Stimulated activated CD4-positive, alpha-beta T cell treated with anti-CD3 and anti-CD28 coated beads, Interleukin-1b, Interleukin-23, amount 100 ng/mL, for 1 hour (primary cell): Measurements from ENCODE around the gene GPR75.
"Not testable (repeated sequence)": the region's sequence is repeated elsewhere in the genome, so short reads cannot be mapped to it uniquely, and the experiment has no call there.

Experiments
- DNase-seq, 2 donors: peaks; one replicate each; pipeline ENCODE4 v3.0.0-alpha.2; 2020; ENCODE audit warnings: low read depth in 2 of 2

The GPR75 gene

DNA sequence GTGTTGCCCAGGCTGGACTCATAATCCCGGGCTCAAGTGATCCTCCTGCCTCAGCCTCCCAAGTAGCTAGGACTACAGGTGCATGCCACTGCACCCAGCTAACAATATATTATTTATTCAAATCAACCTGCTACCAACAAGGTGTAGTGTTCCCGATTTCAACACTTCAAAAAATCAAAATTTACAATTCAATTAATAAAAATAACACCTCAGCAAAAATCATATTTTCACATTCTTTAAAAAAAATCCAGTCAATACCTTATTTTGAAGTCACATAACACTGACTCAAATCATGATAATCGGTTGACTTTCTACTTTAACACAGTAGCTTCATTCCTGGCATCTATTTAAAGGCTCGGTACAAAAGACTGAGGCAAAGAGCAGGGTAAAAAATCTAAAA lies 7.2 kb downstream of the GPR75 start:
- DNase-seq, result no peak

DNA sequence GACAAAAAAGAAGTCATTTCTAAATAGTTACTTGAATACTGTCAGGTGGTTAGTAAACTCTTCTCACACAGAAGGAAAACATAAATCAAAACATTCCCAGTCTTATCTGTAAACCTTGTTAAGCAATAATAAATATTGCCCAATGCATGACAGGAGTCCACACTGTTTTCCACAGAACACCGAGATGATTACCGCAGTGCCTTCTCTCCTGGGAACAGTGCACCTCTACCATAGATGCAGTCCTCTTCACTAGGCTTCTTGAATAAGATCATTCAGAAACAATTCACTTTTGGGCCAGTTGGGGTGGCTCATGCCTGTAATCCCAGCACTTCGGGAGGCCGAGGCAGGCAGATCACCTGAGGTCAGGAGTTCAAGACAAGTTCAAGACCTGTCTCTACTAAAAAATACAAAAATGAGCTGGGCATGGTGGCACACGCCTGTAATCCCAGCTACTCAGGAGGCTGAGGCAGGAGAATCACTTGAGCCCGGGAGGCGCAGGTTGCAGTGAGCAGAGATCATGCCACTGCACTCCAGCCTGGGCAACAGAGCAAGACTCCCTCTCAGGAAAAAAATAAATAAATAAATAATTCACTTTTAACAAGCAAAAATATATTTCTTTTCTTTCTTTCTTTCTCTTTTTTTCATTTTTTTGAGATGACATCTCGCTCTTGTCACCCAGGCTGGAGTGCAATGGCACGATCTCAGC lies 8.6 kb downstream of the GPR75 start:
- DNase-seq, result not testable (repeated sequence)

DNA sequence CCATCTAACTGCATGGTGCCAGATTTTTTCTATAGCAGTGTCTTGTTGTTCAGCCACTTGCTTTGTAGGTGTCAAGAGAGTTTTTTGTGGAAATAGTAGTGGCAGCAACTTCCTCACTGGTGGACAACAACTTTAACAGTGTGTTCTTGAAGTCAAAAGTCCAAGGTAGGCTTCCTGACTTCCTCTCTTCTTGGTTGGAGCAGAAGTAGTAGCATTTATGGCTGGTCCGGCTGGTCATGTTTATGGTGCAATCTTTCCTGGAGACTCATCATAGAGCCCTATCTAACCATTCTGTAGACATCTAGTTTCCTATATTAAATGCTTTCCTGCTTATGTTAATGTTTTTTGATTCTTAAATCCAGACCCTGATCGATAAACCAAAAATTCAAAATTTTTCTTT lies 11.7 kb downstream of the GPR75 start:
- no peak for DNase-seq

DNA sequence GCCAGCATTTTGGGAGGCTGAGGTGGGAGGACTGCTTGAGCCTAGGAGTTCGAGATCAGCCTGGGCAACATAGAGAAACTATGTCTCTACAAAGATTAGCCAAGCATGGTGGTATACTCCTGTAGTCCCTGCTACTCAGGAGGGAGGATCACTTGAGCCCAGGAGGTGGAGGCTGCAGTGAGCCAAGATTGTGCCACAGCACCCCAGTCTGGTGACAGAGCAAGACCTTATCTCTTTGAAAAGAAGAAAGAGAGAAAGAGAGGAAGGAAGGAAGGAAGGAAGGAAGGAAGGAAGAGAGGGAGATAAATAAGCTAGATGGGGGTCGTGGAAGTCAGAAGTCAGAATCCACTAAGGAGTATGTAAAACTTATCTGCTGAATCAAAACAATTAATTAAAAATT lies 16.2 kb downstream of the GPR75 start:
- no peak for DNase-seq

DNA sequence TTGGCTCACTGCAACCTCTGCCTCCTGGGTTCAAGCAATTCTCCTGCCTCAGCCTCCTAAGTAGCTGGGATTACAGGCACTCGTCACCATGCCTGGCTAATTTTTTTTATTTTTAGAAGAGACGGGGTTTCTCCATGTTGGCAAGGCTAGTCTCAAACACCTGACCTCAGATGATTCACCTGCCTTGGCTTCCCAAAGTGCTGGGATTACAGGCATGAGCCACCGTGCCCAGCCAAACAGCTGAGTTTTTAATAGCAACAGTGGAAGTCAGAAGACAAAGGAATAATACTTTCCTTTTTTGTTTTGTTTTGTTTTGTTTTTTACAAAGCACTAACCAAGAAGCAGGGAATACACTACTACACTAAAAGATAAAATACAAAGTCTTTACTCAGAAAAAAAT lies 16.9 kb downstream of the GPR75 start:
- DNase-seq, result no peak

DNA sequence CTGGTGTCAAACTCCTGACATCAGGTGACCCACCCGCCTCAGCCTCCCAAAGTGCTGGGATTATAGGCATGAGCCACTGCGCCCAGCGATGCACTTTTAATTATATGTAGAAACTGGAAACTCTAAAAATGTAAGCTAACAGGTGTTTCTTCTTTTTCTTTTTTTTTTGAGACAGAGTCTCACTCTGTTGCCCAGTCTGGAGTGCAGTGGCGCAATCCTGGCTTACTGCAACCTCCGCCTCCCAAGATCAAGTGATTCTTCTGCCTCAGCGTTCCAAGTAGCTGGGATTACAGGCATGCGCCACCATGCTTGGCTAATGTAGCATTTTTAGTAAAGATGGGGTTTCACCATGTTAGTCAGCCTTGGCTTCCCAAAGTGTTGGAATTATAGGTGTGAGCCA lies 18.1 kb downstream of the GPR75 start:
- not testable (repeated sequence) for DNase-seq

DNA sequence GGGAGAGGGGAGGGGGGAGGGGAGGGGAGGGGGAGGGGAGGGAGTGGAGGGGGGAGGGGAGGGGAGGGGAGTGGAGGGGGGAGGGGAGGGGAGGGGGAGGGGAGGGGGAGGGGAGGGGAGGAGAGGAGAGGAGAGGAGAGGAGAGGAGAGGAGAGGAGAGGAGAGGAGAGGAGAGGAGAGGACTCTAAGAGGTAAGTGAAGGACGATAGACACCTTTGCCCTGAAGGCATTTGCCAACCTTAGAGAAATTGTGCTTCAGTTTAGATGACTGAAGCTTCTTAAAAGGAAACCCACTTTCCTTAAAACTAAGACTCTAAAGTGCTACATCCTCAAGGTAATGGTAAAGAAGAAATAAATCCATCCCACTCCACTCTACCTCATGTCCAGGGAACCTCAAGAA lies 19.2 kb downstream of the GPR75 start:
- no peak for DNase-seq

DNA sequence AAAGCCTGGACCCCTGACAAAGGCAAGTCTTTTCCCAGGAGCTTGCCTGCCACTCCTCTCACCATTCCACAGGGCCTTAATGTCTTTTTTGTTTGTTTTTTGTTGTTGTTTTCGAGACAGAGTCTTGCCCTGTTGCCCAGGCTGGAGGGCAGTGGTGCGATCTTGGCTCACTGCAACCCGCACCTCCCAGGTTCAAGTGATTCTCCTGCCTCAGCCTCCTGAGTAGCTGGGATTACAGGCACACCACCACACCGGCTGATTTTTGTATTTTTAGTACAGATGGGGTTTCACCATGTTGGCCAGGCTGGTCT lies 29.8 kb downstream of the GPR75 start:
- not testable (repeated sequence) for DNase-seq

DNA sequence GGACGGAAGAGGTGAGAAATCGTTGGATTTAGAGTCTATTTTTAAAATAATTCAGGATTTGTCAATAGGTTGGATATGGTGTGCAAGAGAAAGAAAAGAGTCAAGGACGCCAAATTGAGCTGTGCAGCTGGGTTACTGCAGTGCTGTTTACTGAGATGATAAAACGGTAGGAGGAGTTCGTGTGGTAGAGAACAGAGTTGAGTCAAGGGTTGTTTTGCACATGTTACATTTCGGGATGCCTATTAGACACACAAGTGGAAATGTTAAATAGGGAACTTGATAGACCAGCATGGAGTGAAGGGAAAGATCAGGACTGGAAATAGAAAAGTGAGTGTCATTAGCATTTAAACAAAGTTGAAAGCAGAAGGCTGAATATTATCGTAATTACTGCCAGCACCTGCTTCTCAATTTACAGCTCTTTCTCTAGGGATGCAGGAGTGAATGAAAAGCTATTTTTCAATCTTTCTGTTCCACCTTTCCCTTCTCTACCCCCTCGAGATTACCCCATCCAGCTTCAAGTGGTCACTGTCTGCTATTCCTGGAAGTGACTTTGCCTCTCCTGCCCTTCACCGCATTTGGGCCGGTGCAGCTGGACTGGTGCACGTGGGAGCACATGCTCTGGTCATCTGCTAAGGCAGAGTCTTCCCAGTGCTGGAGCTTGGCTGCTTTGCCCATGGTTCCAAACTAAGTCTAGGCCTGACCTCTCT lies 30.3 kb downstream of the GPR75 start:
- DNase-seq, result no peak

DNA sequence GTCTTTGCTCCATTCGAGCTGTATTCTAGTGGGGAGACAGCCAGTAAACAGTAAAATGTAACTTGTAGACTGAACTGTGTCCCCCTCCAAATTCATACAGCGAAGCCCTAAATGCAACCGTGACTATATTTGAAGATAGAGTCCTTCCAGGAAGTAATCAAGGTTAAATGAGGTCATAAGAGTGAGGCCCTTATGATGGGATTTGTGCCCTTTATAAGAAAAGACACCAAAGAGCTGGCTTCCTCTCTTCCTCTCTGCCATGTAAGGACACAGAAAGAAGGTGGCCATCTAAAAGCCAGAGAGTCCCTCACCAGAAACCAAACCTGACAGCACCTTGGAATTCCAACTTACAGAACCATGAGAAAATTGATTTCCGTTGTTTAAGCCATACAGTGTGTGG lies 31.4 kb downstream of the GPR75 start:
- DNase-seq, result no peak

DNA sequence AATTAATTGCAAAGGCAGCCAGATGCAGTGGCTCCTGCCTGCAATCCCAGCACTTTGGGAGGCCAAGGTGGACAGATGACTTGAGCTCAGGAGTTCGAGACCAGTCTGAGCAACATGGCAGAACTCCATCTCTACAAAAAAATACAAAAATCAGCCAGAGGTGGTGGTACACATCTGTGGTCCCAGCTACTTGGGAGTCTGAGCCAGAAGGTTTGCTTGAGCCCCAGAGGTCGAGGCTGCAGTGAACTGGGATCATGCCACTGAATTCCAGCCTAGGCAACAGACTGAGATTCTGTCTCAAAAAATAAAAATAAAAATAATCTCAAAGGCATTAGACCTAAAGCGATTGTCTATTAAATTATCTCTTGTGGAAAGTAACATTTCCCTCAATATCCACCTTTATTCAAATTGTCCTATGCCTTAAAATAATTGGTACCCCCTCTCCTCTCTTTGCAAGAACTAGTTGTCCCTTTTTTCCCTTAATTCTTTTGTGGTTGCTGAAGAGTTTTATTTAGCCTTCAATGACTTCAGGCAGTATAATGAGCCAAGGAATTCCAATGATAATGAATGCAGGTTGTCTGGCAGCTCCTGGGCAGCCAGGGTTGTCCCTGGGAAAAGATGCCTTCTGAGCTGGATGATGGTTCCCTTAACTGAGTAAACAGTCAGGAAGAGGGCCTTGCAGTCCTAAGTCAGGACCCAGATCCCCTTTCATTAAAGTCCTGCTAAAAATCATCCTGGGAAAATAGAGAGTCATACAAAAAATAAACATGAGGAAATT lies 32.2 kb downstream of the GPR75 start:
- no peak for DNase-seq

DNA sequence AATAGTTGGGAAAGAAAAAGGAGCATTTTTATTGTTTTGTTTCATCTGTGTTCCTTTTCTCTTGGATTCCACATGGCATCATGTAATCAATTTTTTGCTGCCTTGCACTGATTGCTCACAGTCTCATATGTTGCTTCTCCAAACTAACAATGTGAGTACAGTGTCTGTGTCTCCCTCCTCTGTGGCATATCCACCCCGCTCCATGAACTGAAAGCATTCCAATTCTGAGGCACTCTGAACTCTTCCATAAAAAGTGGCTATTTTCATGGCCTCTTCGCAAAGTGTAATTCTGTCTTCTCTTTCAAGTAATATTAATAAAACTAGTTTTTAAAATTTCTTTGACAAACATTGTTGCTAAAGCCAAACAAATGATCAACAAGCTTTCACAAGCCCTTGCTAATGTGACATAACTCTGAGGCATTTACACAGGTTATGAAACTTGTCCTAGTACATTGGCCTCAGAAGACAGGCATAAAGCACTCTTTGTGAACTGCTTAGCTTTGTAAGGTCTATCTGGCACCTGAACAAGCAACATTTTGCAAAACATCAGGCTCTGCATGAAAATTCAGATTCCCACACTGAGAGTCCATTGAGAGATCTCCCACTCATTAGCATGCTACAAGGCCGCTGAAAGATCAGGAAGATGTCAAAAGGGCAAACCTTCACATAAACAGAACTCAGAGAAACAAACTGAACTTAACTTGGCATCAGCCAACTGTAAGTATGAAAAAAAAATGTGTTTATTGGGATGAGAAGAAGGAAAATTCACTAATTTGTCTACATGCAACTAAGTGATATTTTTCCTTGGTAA lies 33.0 kb downstream of the GPR75 start:
- no peak for DNase-seq

DNA sequence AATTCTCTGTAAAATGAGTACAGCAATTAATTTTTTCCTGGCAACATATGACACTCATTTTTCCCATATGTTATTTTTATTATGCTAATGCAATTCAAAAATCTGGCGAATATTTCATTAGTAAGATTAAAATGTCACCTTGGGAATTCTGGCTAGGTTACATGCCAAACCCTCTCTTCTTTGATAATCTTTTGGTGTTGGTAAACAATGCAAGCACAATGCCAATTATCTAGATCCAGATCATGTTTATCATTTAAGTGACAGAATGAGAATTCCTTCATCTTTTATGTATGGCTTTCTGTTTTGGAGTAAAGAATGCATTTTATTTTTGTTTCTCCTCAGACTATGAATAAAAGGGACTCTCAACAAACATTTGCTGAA lies 33.7 kb downstream of the GPR75 start:
- no peak for DNase-seq

DNA sequence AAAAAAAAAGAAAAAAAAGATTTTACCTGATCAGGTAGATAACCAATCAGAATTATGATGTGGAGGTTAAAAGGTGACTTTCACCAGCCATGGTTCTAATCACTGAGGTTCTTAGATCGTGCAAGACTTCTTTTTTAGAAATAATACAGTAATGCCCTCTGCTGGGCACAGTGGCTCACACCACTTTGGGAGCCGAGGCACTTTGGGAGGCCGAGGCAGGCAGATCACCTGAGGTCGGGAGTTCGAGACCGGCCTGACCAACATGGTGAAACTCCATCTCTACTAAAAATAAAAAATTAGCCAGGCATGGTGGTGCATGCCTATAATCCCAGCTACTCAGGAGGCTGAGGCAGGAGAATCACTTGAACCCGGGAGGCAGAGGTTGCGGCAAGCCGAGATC lies 36.1 kb downstream of the GPR75 start:
- DNase-seq, result not testable (repeated sequence)

DNA sequence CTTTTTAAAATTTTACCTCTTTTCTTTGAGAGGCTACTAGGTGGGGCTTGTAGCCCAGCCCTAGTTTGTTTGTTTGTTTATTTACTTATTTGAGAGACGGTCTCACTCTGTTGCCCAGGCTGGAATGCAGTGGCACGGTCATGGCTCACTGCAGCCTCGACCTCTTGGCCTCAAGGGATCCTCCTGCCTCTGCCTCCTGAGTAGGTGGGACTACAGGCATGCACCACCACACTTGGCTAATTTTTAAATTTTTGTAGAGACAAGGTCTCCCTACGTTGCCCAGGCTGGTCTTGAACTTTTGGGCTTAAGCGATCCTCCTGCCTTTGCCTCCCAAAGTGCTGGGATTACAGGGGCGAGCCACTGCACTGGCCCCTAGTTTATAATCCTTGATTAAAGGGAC lies 38.0 kb downstream of the GPR75 start:
- no peak for DNase-seq

DNA sequence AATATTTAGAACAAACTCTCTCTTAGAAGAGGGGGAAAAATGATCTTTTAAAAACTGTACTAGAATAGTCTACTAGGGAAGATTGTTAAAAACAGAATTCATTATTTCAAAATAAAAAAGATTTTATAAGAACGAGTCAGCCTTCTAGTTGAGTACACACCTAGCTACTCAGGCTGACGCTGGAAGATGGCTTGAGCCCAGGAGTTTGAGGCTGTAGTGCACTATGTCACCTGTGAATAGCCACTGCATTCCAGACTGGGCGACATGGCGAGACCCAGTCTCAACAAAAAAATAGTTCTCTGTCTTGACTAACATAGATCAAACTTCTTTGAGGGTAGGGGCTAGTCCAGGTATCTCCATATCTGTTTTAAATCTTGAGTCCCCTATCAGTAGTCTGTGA lies 39.1 kb downstream of the GPR75 start:
- no peak for DNase-seq

DNA sequence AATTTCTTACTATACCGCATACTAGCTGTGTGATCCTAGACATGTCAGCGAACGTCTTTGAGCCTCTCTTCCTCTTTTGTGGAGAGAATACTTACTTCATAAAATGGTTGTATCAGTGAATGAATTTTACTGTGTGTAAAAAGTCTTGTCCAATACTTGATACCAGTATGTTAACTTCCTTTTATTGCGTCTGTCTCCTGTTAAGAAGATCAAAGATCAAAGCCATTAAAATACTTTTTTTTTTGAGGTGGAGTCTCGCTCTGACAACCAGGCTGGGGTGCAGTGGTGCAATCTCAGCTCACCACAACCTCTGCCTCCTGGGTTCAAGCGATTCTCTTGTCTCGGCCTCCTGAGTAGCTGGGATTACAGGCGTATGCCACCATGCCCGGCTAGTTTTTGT lies 39.7 kb downstream of the GPR75 start:
- DNase-seq, result no peak

DNA sequence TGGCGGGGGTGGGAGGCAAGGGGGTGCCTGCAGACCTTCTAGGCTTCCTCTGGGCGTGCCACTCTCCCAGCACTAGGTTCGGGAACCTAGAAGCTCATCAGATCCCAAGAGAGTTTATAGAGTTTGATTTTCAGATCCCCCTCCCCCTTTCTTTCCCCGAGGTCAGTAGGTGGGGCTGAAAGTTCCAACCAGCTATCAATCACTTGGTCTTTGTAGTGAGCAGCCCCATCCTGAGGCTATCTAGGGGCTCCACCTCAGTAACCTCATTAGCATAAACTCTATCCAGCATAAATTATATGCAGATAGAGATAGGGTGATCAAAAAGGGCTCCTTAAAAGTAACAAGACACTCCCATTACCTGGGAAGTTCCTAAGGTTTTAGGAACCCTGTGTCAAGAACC lies 40.1 kb downstream of the GPR75 start:
- DNase-seq, result no peak

DNA sequence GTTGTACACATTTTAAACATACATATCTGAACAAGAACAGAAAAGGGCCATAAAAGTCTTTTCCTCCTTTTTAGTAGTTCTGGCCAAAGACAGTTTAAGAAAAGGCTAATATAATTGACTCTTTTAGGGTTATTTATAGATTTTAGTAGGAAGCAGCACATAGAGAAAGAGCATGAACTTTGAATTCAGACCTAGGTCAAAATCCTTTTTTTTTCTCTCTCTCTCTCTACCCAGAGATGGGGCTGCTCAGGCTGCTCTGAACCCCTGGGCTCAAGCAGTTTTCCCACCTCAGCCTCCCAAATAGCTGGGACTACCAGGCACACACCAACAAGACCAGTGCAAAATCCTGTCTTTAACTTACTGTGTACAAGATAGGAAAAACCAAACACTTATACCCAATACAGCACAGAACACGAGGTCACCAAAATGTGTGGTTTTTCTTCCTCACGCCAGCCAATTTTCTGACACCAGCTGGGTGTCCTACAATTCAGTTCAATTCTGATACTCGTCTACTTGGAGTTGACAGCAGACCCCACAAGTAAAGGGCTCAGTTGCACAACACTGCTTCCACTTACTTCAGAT lies 40.8 kb downstream of the GPR75 start:
- DNase-seq, result no peak

DNA sequence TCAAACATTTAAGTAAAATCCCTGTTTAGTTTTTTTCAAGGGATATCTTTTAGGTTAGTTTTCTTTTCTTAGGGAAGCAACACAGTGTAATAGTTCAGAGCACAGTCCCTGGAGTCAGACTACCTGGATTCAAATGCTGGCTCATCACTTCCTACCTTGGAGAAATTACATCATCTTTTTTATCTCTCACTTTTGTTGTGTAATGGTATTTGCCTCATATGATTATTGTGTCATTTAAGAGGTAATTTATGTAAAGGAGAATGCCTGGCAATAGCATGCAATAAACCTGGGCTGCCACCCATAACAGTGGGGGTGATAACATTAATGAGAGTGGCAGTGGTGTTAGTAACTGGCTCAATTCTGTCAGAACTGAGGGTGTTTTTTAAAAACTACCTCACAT lies 46.6 kb downstream of the GPR75 start:
- no peak for DNase-seq

DNA sequence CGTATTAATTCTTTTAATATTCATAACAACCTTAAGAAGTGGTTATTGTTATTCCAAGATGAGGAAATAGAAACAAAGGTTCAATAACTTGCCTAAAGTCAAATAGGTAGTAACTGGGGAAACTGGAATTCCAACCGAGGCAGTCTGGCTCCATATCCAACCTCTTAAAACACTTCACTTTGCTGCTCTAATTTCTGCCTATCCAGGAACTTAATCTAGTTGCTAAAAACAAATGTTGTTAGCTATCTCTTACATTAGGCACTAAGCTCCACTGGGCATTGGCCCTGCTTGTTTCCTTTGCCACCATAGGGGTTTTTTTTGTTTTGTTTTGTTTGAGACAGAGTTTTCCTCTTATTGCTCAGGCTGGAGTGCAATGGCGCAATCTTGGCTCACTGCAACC lies 48.2 kb downstream of the GPR75 start:
- no peak for DNase-seq
